Chondrocyte (in vitro differentiated cells): ENCODE results near the gene ACSF3. TPM values are rescaled to one million over a fixed set of nuclear protein-coding genes. Genes with fewer than 3 reads are reported as not detected.

Experiments
- DNase-seq: peaks from one replicate; pipeline ENCODE4 v3.0.0; 2021; ENCODE audit warnings: mixed read lengths, low spot score
- H3K27ac Mint-ChIP-seq: one replicate; pipeline ENCODE4 v1.8.0; 2021; ENCODE audit warnings: mild to moderate bottlenecking, moderate library complexity, mixed read lengths; ENCODE audit not compliant: unreplicated experiment
- H3K27me3 Mint-ChIP-seq: 2 replicates; pipeline ENCODE4 v1.8.0; 2021; ENCODE audit warnings: low read depth, mixed read lengths
- H3K36me3 Mint-ChIP-seq: 2 replicates; pipeline ENCODE4 v1.8.0; 2021; ENCODE audit warnings: low read depth, mixed read lengths
- H3K4me1 Mint-ChIP-seq: 2 replicates; pipeline ENCODE4 v1.8.0; 2021; ENCODE audit warnings: low read depth, mild to moderate bottlenecking, mixed read lengths
- H3K4me3 Mint-ChIP-seq: one replicate; pipeline ENCODE4 v1.8.0; 2021; ENCODE audit warnings: mild to moderate bottlenecking, moderate library complexity, mixed read lengths; ENCODE audit not compliant: unreplicated experiment
- H3K9me3 Mint-ChIP-seq: 2 replicates; pipeline ENCODE4 v1.8.0; 2021; ENCODE audit warnings: low read depth, mixed read lengths
- total RNA-seq: library from RNA; stranded (reverse); gene quantifications from 3 replicates; pipeline ENCODE4 v1.2.1, GENCODE V29; 2021
- TF ChIP-seq, protein P1 (sequence below): fragments of 200-600 bp; sonication (generic); IDR thresholded peaks from 2 replicates; pipeline ENCODE4 v1.5.0; 2021; ENCODE audit warnings: antibody characterized with exemption, mild to moderate bottlenecking, moderate library complexity

ACSF3 gene
- total RNA-seq, 1 donor from 2014 or later, result 19.5 TPM

DNA sequence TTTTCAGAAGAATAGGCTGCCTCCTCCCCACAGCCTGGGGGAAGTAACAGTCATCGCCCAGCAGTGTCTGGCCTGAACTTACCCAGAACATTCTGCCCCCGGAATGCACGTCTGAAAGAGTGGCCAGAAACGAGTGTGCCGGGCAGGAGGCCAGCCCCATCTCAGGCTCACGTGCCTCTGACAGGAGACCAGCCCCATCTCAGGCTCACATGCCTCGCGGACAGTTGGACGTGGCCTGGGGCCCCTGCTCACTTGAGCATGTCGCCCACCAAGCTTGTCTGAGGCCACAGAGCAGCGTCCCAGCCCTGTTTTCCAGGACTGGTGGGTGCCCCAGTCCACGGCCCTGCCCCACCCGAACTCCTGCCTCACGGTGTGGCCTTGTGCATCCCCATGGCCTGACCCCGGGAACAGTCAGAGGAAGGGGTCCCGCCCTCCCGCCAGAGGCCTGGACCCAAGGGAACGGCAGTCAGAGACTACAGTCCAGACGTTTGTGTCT is 61.6 kb downstream of the ACSF3 start:
- DNase-seq, result no peak
- Mint-ChIP-seq H3K27me3 (no peaks in the 10 kb centered on the region), H3K27ac (peak overlapping the region; percentile 86), H3K36me3 (peaks cover 7% of the 10 kb centered on the region), H3K9me3 (no peaks in the 10 kb centered on the region), H3K4me3 (no peak overlapping the region), H3K4me1 (peaks cover 20% of the 10 kb centered on the region)
- TF ChIP-seq, protein P1, sequence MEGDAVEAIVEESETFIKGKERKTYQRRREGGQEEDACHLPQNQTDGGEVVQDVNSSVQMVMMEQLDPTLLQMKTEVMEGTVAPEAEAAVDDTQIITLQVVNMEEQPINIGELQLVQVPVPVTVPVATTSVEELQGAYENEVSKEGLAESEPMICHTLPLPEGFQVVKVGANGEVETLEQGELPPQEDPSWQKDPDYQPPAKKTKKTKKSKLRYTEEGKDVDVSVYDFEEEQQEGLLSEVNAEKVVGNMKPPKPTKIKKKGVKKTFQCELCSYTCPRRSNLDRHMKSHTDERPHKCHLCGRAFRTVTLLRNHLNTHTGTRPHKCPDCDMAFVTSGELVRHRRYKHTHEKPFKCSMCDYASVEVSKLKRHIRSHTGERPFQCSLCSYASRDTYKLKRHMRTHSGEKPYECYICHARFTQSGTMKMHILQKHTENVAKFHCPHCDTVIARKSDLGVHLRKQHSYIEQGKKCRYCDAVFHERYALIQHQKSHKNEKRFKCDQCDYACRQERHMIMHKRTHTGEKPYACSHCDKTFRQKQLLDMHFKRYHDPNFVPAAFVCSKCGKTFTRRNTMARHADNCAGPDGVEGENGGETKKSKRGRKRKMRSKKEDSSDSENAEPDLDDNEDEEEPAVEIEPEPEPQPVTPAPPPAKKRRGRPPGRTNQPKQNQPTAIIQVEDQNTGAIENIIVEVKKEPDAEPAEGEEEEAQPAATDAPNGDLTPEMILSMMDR, result no peak

- peaks cover 4% of the 10 kb centered on the region for H3K36me3 Mint-ChIP-seq
- peak overlapping the region; percentile 86 for H3K27ac Mint-ChIP-seq
- H3K27me3 Mint-ChIP-seq, result no peaks in the 10 kb centered on the region
- H3K9me3 Mint-ChIP-seq, result no peaks in the 10 kb centered on the region
- TF ChIP-seq, protein P1, result no peak
- H3K4me1 Mint-ChIP-seq, result peaks cover 20% of the 10 kb centered on the region
- DNase-seq, result no peak
- no peak overlapping the region for H3K4me3 Mint-ChIP-seq
Measured at GRCh38 chr16:89155851-89156739, 62.4 kb downstream of the ACSF3 start.

DNA sequence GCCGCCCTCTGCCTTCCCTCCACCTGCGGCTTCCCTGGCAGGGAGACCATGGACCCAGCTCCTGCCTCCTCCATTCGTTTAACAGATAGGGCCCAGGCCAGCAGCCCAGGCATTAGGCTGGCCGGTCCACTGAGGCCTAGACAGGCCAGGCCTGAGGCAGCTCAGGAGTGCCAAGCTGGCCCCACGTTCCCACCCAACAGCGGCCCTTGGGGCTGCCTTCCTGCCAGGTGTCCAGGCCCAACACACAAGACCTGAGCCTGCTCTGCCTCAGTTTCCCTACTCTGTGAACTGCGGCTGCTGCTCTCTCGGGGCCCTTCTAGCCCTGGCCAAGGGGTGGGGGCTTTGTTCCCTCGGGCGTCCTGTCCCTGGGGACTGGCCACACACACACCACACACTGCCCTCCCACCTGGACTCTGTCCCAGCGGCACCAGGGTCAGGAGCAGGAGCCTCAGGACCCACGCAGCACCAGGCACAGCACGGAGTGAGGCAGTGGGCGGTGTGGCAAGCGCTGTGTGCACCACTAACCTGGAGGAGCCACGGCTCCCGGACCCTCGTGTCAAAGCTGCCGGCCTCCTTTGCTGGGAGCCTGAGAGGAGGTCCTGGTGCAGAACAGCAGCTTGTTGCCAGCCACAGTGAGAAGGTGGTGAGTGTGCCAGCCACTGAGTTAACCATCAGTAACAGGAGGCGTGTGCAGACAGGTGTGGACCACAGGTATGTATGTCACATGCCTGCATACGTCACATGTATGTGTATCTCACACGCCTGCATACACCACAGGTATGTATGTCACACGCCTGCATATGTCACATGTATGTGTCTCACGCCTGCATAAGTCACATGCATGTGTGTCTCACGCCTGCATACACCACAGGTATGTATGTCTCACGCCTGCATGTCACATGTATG is 63.3 kb downstream of the ACSF3 start:
- Mint-ChIP-seq H3K27me3 (peaks cover 3% of the 10 kb centered on the region), H3K36me3 (peaks cover 1% of the 10 kb centered on the region), H3K9me3 (no peaks in the 10 kb centered on the region), H3K4me3 (no peak overlapping the region), H3K27ac (no peak overlapping the region), H3K4me1 (peaks cover 20% of the 10 kb centered on the region)
- TF ChIP-seq, protein P1, result no peak
- DNase-seq, result no peak

DNA sequence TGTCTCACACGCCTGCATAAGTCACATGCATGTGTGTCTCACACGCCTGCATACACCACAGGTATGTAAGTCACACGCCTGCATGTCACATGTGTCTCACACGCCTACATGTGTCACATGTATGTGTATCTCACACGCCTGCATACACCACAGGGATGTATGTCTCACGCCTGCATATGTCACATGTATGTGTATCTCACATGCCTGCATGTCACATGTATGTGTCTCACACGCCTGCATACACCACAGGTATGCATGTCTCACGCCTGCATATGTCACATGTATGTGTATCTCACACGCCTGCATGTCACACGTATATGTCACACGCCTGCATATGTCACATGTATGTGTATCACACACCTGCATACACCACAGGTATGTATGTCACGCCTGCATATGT is 64.1 kb downstream of the ACSF3 start:
- Mint-ChIP-seq H3K36me3 (no peaks in the 10 kb centered on the region), H3K27me3 (peaks cover 6% of the 10 kb centered on the region), H3K4me1 (peaks cover 20% of the 10 kb centered on the region), H3K9me3 (no peaks in the 10 kb centered on the region), H3K27ac (no peak overlapping the region), H3K4me3 (no peak overlapping the region)
- TF ChIP-seq, protein P1, result no peak
- DNase-seq, result no peak
